ENCODE measurements around the gene PDCL2. TPM values are rescaled to one million over a fixed set of nuclear protein-coding genes. Genes with fewer than 3 reads are reported as not detected.
A peak's percentile ranks its signal among the peaks of the same experiment; 100 is the strongest.

Gene PDCL2
- polyA plus RNA-seq, 3 donors = not detected

GRCh38 chr4:55545151-55545550 lies 46.9 kb downstream of the PDCL2 start:
- DNase-seq (ENCODE audit: low read depth in 3 of 3, low spot score in 2 of 3) = peak; percentile 19 to 27 (median 24)

GRCh38 chr4:55543858-55544257 lies 48.2 kb downstream of the PDCL2 start:
- no peak for DNase-seq (ENCODE audit: low read depth in 3 of 3, low spot score in 2 of 3)

GRCh38 chr4:55540271-55540670 lies 51.8 kb downstream of the PDCL2 start:
- DNase-seq (ENCODE audit: low read depth in 3 of 3, low spot score in 2 of 3) = no peak

GRCh38 chr4:55539658-55540057 lies 52.4 kb downstream of the PDCL2 start:
- no peak for DNase-seq (ENCODE audit: low read depth in 3 of 3, low spot score in 2 of 3)

GRCh38 chr4:55538531-55538930 lies 53.5 kb downstream of the PDCL2 start:
- no peak for DNase-seq (ENCODE audit: low read depth in 3 of 3, low spot score in 2 of 3)

- DNase-seq (ENCODE audit: low read depth in 3 of 3, low spot score in 2 of 3) = no peak
Observed at GRCh38 chr4:55534306-55534705, 57.7 kb downstream of the PDCL2 start.

- no peak for DNase-seq (ENCODE audit: low read depth in 3 of 3, low spot score in 2 of 3)
Observed at GRCh38 chr4:55530691-55531090, 61.4 kb downstream of the PDCL2 start.

GRCh38 chr4:55530167-55530566 lies 61.9 kb downstream of the PDCL2 start:
- no peak for DNase-seq (ENCODE audit: low read depth in 3 of 3, low spot score in 2 of 3)

GRCh38 chr4:55528491-55528890 lies 63.6 kb downstream of the PDCL2 start:
- DNase-seq (ENCODE audit: low read depth in 3 of 3, low spot score in 2 of 3) = no peak

GRCh38 chr4:55524844-55525571 lies 67.0 kb downstream of the PDCL2 start:
- DNase-seq (ENCODE audit: low read depth in 3 of 3, low spot score in 2 of 3) = no peak

- no peak for DNase-seq (ENCODE audit: low read depth in 3 of 3, low spot score in 2 of 3)
Observed at GRCh38 chr4:55518442-55518841, 73.6 kb downstream of the PDCL2 start.

- DNase-seq (ENCODE audit: low read depth in 3 of 3, low spot score in 2 of 3) = no peak
Observed at GRCh38 chr4:55517526-55518229, 74.4 kb downstream of the PDCL2 start.

- no peak for DNase-seq (ENCODE audit: low read depth in 3 of 3, low spot score in 2 of 3)
Observed at GRCh38 chr4:55512922-55513571, 79.0 kb downstream of the PDCL2 start.

GRCh38 chr4:55512077-55512476 lies 80.0 kb downstream of the PDCL2 start:
- DNase-seq (ENCODE audit: low read depth in 3 of 3, low spot score in 2 of 3) = no peak

GRCh38 chr4:55510685-55511084 lies 81.4 kb downstream of the PDCL2 start:
- no peak for DNase-seq (ENCODE audit: low read depth in 3 of 3, low spot score in 2 of 3)

GRCh38 chr4:55509266-55509665 lies 82.8 kb downstream of the PDCL2 start:
- DNase-seq (ENCODE audit: low read depth in 3 of 3, low spot score in 2 of 3) = no peak

GRCh38 chr4:55507612-55508011 lies 84.4 kb downstream of the PDCL2 start:
- DNase-seq (ENCODE audit: low read depth in 3 of 3, low spot score in 2 of 3) = no peak

Other genes with a start within 250 kb of the PDCL2 start
- 10 to 100 TPM; 17.7 to 22.6 (median 22.1) TPM for gene SRD5A3, start 246.0 kb downstream of the PDCL2 start, polyA plus RNA-seq (ENCODE audit: insufficient read length in 3 of 3)
- 10 to 100 TPM; 74.2 to 88.2 (median 78.5) TPM for gene TMEM165, start 196.3 kb downstream of the PDCL2 start, polyA plus RNA-seq (ENCODE audit: insufficient read length in 3 of 3)
- gene CLOCK, start 45.3 kb downstream of the PDCL2 start, polyA plus RNA-seq (ENCODE audit: insufficient read length in 3 of 3) = 10 to 100 TPM; 19.7 to 22.5 (median 20.8) TPM
- gene NMU, start 44.1 kb upstream of the PDCL2 start, polyA plus RNA-seq (ENCODE audit: insufficient read length in 3 of 3) = 10 to 100 TPM in 2 of 3 donors, 1 to 10 TPM in 1; 9.1 to 10.8 (median 10.7) TPM
- not detected for gene EXOC1L, start 227.5 kb upstream of the PDCL2 start, polyA plus RNA-seq (ENCODE audit: insufficient read length in 3 of 3)